Spleen (tissue), 7 donors: ENCODE data around the gene LRP1.

Experiments
- POLR2A ChIP-seq, 3 donors: fragments of 450-650 bp; IDR thresholded peaks; one replicate each; pipeline ENCODE4 v1.5.1; 2017; ENCODE audit warnings: antibody characterized with exemption in 3 of 3, mild to moderate bottlenecking in 1 of 3
- POLR2AphosphoS5 ChIP-seq, 3 donors: sonication (generic); formaldehyde crosslinking; IDR thresholded peaks; one replicate each; pipeline ENCODE4 v1.5.1; 2017; ENCODE audit warnings: antibody characterized with exemption in 3 of 3
- TF ChIP-seq, protein P1 (sequence below), 11 experiments: fragments of 200-600 bp in 7 of 11; fragments of 450-650 bp in 4 of 11; sonication (generic) in 4 of 11; IDR thresholded peaks in 8 of 11; conservative IDR thresholded peaks in 3 of 11; 1 replicate in 7 of 11; 2 replicates in 4 of 11; pipeline versions ENCODE4 v1.4.0 to v1.8.0; 2016 to 2021; ENCODE audit warnings: antibody characterized with exemption in 11 of 11, inconsistent platforms in 4 of 11, mild to moderate bottlenecking in 1 of 11
- donor health status: DM: no; HTN: no; CAD: no; lungs with moderate emphysema.
- donor health status: DM: no; HTN: no; CAD: no.
- donor health status: DM: no; HTN: no; CAD: no.

GRCh38 chr12:57085999-57086492 is 42.2 kb upstream of the LRP1 start:
- TF ChIP-seq POLR2A (IDR thresholded peaks at IDR 0.05) (no peak), POLR2AphosphoS5 (IDR thresholded peaks at IDR 0.05) (no peak)
- TF ChIP-seq, protein P1, sequence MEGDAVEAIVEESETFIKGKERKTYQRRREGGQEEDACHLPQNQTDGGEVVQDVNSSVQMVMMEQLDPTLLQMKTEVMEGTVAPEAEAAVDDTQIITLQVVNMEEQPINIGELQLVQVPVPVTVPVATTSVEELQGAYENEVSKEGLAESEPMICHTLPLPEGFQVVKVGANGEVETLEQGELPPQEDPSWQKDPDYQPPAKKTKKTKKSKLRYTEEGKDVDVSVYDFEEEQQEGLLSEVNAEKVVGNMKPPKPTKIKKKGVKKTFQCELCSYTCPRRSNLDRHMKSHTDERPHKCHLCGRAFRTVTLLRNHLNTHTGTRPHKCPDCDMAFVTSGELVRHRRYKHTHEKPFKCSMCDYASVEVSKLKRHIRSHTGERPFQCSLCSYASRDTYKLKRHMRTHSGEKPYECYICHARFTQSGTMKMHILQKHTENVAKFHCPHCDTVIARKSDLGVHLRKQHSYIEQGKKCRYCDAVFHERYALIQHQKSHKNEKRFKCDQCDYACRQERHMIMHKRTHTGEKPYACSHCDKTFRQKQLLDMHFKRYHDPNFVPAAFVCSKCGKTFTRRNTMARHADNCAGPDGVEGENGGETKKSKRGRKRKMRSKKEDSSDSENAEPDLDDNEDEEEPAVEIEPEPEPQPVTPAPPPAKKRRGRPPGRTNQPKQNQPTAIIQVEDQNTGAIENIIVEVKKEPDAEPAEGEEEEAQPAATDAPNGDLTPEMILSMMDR (IDR thresholded peaks at IDR 0.05 in 8 of 11, conservative IDR thresholded peaks at IDR 0.05 in 3 of 11): no peak
